Measurements from ENCODE around the gene TP53BP2. TPM values are rescaled to one million over a fixed set of nuclear protein-coding genes. Genes with fewer than 3 reads are reported as not detected.

The TP53BP2 gene
- total and polyA plus RNA-seq, 2 experiments from 2014 or later, result 36.8 to 93.5 TPM

Other genes starting within 250 kb of the TP53BP2 start
- gene CAPN8, start 180.2 kb downstream of the TP53BP2 start, total RNA-seq, result not detected in 2 replicates
- gene CAPN8, start 180.2 kb downstream of the TP53BP2 start, polyA plus RNA-seq, result 0.15 TPM in 1 of 2 replicates, not detected in the other
- 70.6 and 110 TPM in 2 replicates for gene CAPN2, start 133.4 kb downstream of the TP53BP2 start, total RNA-seq
- 65.5 and 98.5 TPM in 2 replicates for gene CAPN2, start 133.4 kb downstream of the TP53BP2 start, polyA plus RNA-seq

Measured in cardiac muscle cell (in vitro differentiated cells and primary cell).